HG02884 (cell line): ENCODE data around the gene MSI1.
"Not testable (repeated sequence)": the region's sequence is repeated elsewhere in the genome, so short reads cannot be mapped to it uniquely, and the experiment has no call there.

Experiments
- ATAC-seq: cut with Tn5 transposase; IDR thresholded peaks from one replicate; pipeline ENCODE4 v1.9.1; 2021; ENCODE audit warnings: mild to moderate bottlenecking, moderate library complexity; ENCODE audit not compliant: unreplicated experiment

MSI1 gene

GRCh38 chr12:120358412-120359100, 10.4 kb downstream of the MSI1 start:
- ATAC-seq, result no peak

GRCh38 chr12:120357104-120357503, 11.9 kb downstream of the MSI1 start:
- no peak for ATAC-seq

GRCh38 chr12:120356567-120357030, 12.4 kb downstream of the MSI1 start:
- no peak for ATAC-seq

- no peak for ATAC-seq
Measured at GRCh38 chr12:120353556-120354317, 15.2 kb downstream of the MSI1 start.

GRCh38 chr12:120353136-120353535, 15.8 kb downstream of the MSI1 start:
- no peak for ATAC-seq

GRCh38 chr12:120352117-120352516, 16.8 kb downstream of the MSI1 start:
- ATAC-seq, result no peak

GRCh38 chr12:120350576-120351350, 18.2 kb downstream of the MSI1 start:
- no peak for ATAC-seq

GRCh38 chr12:120347766-120348165, 21.2 kb downstream of the MSI1 start:
- ATAC-seq, result no peak

- no peak for ATAC-seq
Measured at GRCh38 chr12:120346681-120347080, 22.3 kb downstream of the MSI1 start.

GRCh38 chr12:120346031-120346430, 22.9 kb downstream of the MSI1 start:
- no peak for ATAC-seq

- ATAC-seq, result no peak
Measured at GRCh38 chr12:120343692-120344091, 25.3 kb downstream of the MSI1 start.

- no peak for ATAC-seq
Measured at GRCh38 chr12:120343039-120343537, 25.9 kb downstream of the MSI1 start.

GRCh38 chr12:120342175-120343038, 26.6 kb downstream of the MSI1 start:
- no peak for ATAC-seq

- ATAC-seq, result no peak
Measured at GRCh38 chr12:120339256-120339655, 29.7 kb downstream of the MSI1 start.

GRCh38 chr12:120337730-120338129, 31.2 kb downstream of the MSI1 start:
- ATAC-seq, result no peak

- not testable (repeated sequence) for ATAC-seq
Measured at GRCh38 chr12:120336392-120336791, 32.6 kb downstream of the MSI1 start.

GRCh38 chr12:120335447-120335846, 33.5 kb downstream of the MSI1 start:
- not testable (repeated sequence) for ATAC-seq

- ATAC-seq, result no peak
Measured at GRCh38 chr12:120332523-120332922, 36.4 kb downstream of the MSI1 start.

GRCh38 chr12:120332041-120332440, 36.9 kb downstream of the MSI1 start:
- no peak for ATAC-seq

GRCh38 chr12:120331390-120331789, 37.6 kb downstream of the MSI1 start:
- no peak for ATAC-seq
